ENCODE measurements around the gene KLK2.

KLK2 gene

DNA sequence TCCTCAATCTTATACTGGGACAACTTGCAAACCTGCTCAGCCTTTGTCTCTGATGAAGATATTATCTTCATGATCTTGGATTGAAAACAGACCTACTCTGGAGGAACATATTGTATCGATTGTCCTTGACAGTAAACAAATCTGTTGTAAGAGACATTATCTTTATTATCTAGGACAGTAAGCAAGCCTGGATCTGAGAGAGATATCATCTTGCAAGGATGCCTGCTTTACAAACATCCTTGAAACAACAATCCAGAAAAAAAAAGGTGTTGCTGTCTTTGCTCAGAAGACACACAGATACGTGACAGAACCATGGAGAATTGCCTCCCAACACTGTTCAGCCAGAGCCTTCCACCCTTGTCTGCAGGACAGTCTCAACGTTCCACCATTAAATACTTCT lies 22.5 kb upstream of the KLK2 start:
- DNase-seq (ENCODE audit: low read depth): no peak

DNA sequence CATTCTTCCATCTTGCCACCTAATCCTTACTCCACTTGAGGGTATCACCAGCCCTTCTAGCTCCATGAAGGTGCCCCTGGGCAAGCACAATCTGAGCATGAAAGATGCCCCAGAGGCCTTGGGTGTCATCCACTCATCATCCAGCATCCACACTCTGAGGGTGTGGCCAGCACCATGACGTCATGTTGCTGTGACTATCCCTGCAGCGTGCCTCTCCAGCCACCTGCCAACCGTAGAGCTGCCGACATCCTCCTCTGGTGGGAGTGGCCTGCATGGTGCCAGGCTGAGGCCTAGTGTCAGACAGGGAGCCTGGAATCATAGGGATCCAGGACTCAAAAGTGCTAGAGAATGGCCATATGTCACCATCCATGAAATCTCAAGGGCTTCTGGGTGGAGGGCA lies 21.6 kb upstream of the KLK2 start:
- no peak for DNase-seq (ENCODE audit: low read depth)

DNA sequence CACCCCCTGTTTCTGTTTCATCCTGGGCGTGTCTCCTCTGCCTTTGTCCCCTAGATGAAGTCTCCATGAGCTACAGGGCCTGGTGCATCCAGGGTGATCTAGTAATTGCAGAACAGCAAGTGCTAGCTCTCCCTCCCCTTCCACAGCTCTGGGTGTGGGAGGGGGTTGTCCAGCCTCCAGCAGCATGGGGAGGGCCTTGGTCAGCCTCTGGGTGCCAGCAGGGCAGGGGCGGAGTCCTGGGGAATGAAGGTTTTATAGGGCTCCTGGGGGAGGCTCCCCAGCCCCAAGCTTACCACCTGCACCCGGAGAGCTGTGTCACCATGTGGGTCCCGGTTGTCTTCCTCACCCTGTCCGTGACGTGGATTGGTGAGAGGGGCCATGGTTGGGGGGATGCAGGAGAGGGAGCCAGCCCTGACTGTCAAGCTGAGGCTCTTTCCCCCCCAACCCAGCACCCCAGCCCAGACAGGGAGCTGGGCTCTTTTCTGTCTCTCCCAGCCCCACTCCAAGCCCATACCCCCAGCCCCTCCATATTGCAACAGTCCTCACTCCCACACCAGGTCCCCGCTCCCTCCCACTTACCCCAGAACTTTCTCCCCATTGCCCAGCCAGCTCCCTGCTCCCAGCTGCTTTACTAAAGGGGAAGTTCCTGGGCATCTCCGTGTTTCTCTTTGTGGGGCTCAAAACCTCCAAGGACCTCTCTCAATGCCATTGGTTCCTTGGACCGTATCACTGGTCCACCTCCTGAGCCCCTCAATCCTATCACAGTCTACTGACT lies 18.4 kb upstream of the KLK2 start, which contains the start of gene KLK3:
KLK3 (plus strand) TSS at position 280 of the 775 bp plus-strand sequence; CDS start at position 321, 41 bp downstream.
- DNase-seq (ENCODE audit: low read depth): no peak

DNA sequence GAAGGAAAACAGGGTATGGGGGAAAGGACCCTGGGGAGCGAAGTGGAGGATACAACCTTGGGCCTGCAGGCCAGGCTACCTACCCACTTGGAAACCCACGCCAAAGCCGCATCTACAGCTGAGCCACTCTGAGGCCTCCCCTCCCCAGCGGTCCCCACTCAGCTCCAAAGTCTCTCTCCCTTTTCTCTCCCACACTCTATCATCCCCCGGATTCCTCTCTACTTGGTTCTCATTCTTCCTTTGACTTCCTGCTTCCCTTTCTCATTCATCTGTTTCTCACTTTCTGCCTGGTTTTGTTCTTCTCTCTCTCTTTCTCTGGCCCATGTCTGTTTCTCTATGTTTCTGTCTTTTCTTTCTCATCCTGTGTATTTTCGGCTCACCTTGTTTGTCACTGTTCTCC lies 15.9 kb upstream of the KLK2 start:
- no peak for DNase-seq (ENCODE audit: low read depth)

DNA sequence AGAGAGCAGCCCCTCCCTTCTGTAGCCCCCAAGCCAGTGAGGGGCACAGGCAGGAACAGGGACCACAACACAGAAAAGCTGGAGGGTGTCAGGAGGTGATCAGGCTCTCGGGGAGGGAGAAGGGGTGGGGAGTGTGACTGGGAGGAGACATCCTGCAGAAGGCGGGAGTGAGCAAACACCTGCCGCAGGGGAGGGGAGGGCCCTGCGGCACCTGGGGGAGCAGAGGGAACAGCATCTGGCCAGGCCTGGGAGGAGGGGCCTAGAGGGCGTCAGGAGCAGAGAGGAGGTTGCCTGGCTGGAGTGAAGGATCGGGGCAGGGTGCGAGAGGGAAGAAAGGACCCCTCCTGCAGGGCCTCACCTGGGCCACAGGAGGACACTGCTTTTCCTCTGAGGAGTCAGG lies 14.4 kb upstream of the KLK2 start:
- no peak for DNase-seq (ENCODE audit: low read depth)

DNA sequence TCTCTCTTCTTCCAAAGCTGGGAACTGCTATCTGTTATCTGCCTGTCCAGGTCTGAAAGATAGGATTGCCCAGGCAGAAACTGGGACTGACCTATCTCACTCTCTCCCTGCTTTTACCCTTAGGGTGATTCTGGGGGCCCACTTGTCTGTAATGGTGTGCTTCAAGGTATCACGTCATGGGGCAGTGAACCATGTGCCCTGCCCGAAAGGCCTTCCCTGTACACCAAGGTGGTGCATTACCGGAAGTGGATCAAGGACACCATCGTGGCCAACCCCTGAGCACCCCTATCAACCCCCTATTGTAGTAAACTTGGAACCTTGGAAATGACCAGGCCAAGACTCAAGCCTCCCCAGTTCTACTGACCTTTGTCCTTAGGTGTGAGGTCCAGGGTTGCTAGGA lies 13.4 kb upstream of the KLK2 start:
- DNase-seq (ENCODE audit: low read depth): no peak

DNA sequence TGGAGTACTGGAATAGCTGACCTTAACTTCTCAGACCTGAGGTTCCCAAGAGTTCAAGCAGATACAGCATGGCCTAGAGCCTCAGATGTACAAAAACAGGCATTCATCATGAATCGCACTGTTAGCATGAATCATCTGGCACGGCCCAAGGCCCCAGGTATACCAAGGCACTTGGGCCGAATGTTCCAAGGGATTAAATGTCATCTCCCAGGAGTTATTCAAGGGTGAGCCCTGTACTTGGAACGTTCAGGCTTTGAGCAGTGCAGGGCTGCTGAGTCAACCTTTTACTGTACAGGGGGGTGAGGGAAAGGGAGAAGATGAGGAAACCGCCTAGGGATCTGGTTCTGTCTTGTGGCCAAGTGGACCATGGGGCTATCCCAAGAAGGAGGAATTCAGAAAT lies 12.2 kb upstream of the KLK2 start:
- no peak for DNase-seq (ENCODE audit: low read depth)

DNA sequence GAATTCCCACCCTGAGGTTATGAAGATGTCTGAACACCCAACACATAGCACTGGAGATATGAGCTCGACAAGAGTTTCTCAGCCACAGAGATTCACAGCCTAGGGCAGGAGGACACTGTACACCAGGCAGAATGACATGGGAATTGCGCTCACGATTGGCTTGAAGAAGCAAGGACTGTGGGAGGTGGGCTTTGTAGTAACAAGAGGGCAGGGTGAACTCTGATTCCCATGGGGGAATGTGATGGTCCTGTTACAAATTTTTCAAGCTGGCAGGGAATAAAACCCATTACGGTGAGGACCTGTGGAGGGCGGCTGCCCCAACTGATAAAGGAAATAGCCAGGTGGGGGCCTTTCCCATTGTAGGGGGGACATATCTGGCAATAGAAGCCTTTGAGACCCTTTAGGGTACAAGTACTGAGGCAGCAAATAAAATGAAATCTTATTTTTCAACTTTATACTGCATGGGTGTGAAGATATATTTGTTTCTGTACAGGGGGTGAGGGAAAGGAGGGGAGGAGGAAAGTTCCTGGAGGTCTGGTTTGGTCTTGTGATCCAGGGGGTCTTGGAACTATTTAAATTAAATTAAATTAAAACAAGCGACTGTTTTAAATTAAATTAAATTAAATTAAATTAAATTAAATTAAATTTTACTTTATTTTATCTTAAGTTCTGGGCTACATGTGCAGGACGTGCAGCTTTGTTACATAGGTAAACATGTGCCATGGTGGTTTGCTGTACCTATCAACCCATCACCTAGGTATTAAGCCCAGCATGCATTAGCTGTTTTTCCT lies 11.5 kb upstream of the KLK2 start:
- no peak for DNase-seq (ENCODE audit: low read depth)

DNA sequence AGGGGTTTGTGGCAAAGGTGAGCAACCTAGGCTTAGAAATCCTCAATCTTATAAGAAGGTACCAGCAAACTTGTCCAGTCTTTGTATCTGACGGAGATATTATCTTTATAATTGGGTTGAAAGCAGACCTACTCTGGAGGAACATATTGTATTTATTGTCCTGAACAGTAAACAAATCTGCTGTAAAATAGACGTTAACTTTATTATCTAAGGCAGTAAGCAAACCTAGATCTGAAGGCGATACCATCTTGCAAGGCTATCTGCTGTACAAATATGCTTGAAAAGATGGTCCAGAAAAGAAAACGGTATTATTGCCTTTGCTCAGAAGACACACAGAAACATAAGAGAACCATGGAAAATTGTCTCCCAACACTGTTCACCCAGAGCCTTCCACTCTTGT lies 3.8 kb upstream of the KLK2 start:
- DNase-seq (ENCODE audit: low read depth): no peak

DNA sequence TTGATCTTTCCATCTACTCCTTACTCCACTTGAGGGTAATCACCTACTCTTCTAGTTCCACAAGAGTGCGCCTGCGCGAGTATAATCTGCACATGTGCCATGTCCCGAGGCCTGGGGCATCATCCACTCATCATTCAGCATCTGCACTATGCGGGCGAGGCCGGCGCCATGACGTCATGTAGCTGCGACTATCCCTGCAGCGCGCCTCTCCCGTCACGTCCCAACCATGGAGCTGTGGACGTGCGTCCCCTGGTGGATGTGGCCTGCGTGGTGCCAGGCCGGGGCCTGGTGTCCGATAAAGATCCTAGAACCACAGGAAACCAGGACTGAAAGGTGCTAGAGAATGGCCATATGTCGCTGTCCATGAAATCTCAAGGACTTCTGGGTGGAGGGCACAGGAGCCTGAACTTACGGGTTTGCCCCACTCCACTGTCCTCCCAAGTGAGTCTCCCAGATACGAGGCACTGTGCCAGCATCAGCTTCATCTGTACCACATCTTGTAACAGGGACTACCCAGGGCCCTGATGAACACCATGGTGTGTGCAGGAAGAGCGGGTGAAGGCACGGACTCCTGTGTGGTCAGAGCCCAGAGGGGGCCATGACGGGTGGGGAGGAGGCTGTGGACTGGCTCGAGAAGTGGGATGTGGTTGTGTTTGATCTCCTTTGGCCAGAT lies 2.7 kb upstream of the KLK2 start:
- no peak for DNase-seq (ENCODE audit: low read depth)

DNA sequence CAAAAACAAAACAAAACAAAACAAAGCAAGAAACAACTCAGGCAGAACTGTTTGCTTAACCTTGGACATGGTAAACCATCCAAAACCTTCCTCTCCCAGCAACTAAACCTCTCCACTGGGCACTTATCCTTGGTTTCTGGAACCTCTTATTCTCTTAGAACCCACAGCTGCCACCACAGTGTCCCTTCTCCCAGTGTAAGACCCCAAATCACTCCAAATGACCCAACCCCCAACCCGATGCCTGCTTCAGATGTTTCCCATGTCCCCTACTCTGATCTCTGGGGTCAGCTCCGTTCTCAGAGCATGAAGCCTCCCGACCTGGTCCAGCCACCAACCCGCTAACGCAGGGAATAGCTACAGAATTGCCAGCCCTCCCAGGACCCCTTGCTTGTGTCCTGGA lies 972 bp downstream of the KLK2 start:
- no peak for DNase-seq (ENCODE audit: low read depth)

DNA sequence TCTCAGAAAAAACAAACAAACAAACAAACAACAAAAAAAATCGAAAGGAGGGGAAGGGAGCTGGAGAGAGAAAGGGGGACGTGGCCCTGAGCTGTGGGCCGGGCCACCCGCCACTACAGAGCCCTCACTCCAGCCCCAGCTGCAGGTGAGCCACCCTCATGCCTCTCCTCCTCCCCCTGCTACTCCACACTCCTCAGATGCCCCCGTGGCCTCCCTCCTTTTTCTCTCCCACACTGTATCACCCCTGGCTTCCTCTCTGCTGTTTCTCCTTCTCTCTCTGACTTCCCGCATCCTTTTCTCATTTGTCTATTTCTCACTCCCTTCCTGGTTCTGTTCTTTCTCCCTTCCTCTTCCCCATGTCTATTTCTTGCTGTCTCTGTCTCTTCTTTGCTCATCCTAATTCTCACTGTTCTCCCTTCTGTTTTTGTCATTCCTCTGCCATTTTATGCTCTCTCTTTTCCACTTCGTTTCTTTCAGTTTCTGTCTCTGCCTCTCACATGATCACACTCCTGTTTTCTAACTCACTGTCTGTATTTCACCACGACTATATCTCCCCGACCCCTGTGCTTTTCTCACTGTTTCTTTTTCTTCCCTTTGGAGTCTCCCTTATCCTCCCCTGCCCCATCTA lies 2.7 kb downstream of the KLK2 start:
- no peak for DNase-seq (ENCODE audit: low read depth)

DNA sequence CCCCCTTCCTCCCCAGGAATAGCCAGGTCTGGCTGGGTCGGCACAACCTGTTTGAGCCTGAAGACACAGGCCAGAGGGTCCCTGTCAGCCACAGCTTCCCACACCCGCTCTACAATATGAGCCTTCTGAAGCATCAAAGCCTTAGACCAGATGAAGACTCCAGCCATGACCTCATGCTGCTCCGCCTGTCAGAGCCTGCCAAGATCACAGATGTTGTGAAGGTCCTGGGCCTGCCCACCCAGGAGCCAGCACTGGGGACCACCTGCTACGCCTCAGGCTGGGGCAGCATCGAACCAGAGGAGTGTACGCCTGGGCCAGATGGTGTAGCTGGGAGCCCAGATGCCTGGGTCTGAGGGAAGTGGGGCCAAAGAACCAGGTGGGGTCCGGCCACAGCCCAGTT lies 3.2 kb downstream of the KLK2 start:
- no peak for DNase-seq (ENCODE audit: low read depth)

DNA sequence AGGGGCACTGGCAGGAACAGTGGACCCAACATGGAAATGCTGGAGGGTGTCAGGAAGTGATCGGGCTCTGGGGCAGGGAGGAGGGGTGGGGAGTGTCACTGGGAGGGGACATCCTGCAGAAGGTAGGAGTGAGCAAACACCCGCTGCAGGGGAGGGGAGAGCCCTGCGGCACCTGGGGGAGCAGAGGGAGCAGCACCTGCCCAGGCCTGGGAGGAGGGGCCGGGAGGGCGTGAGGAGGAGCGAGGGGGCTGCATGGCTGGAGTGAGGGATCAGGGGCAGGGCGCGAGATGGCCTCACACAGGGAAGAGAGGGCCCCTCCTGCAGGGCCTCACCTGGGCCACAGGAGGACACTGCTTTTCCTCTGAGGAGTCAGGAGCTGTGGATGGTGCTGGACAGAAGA lies 4.1 kb downstream of the KLK2 start:
- no peak for DNase-seq (ENCODE audit: low read depth)

DNA sequence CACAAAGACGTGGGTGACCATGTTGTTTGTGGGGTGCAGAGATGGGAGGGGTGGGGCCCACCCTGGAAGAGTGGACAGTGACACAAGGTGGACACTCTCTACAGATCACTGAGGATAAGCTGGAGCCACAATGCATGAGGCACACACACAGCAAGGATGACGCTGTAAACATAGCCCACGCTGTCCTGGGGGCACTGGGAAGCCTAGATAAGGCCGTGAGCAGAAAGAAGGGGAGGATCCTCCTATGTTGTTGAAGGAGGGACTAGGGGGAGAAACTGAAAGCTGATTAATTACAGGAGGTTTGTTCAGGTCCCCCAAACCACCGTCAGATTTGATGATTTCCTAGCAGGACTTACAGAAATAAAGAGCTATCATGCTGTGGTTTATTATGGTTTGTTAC lies 5.6 kb downstream of the KLK2 start:
- DNase-seq (ENCODE audit: low read depth): no peak

DNA sequence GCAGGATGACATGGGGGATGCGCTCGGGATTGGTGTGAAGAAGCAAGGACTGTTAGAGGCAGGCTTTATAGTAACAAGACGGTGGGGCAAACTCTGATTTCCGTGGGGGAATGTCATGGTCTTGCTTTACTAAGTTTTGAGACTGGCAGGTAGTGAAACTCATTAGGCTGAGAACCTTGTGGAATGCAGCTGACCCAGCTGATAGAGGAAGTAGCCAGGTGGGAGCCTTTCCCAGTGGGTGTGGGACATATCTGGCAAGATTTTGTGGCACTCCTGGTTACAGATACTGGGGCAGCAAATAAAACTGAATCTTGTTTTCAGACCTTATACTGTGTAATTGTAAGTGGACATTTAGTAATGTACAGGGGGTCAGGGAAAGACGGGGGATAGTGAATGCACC lies 7.0 kb downstream of the KLK2 start:
- DNase-seq (ENCODE audit: low read depth): no peak

DNA sequence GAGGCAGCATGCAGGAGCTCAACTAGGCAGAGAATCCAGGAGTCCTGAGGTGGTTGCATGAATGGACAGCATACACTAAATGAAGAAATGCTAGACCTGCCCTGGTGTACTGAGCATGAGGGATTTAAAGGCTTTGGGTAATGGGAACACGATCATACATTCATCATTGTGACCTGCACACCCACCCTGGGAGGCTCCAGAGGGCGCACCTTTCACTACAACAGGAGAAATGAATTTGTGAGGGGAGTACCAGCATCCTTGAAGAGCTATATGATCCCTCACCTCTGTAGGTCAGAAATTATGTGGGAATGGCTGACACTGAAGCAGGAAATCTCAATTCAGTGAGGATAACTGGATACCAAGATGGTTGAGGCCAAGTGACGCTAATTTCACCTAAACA lies 8.9 kb downstream of the KLK2 start:
- DNase-seq (ENCODE audit: low read depth): no peak

DNA sequence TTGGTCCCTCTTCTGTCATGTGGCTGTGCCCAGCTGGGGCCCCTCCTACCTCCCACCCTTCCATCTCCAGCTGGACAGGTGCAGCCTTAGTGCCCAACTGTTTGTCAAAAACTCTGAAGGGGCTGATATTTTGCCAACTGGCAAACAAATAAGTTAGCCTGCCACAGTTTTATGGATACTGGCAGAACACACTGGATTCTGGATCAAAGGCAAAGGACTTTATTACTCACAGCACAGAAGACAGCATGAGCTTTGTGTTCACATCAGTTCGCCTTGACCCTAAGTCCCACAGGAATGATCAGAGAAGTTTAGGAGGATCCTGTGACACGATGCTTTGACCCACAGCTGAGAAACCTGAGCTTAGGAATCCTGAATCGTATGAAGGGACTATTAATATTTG lies 16.4 kb downstream of the KLK2 start:
- DNase-seq (ENCODE audit: low read depth): no peak

DNA sequence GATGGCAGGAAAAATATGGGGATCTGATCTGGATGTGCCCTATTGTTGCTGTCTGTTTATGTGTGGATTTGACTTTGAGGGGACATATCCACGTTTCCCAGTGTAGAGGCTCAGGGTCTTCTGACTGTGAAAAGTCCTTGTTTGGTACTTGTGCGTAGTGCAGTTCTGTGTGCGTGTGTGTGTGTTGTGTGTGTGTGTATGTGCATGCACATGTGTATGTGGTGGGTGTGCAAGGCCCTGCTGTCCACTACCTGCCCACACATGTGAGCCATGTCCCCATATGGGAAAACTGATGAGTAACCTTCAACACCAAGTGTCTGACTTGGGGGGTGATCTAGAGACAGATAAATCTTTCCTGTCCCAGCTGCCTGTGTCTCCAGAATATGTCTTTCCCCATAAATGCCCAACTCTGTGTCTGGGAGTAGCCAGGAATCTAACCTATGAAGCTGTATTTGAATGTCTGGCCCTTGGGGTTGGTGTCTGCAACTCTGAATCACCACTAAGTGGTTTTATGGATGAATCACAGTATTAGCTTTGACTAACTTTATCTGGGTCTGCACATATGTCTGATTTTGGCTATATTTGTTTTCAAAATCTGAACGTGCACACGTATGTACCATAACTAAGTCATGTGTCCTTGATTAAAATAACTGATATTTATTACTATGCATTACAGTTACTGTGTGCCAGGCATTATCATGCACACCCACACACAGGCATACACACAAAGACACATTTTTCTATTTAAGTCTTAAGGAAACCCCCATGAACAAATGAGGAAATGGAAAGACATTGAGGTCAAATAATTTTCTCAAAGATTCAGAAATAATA lies 17.4 kb downstream of the KLK2 start:
- DNase-seq (ENCODE audit: low read depth): no peak

DNA sequence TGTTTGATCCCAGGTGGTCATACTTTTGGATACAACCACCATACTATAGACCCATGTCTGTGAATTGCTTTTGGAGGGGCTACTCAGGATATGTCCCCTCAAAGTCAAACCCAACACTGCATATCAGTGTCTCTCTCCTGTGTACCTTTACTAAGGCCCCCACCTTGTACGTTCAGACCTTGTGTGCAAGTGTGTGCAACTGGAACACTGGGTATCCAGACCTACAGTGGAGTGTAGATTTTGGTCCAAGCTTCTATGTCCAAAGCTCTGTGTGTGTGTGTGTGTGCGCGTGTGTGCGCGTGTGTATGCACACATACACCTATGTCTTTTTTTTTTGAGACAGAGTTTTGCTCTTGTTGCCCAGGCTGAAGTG lies 18.0 kb downstream of the KLK2 start:
- DNase-seq (ENCODE audit: low read depth): no peak

DNA sequence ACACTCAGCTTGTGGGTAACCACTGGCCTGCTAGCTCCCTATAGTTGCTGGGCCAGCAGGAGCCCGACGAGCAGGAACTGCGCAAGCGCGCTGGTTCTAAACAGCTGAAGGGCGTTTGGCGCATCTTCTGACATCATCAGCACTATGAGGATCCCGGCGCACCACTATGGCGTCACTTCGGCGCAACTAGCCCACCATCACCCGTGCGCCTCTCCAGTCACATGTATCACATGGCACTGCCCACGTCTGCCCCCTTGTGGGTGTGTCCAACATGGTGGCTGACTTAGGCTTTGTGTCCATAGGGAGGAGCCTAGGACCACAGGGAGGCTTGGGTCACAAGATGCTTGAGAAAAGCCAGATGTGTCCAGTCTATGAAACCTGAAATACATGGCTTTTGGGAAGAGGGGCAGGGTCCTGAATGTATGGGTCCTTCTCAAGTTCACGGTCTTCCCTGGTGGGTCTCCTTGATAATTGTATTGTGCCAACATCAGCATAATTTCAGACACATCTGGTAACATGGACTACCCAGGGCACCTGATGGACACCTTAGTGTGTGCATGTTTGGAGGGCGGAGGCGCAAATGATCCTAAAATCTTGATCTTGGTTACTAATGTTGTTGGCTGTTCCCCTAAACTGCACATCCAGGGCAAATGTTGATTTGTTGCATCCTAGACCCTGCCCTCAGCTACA lies 20.0 kb downstream of the KLK2 start:
- no peak for DNase-seq (ENCODE audit: low read depth)
